ENCODE measurements around the gene PDE4D. TPM values are rescaled to one million over a fixed set of nuclear protein-coding genes. Genes with fewer than 3 reads are reported as not detected.

Gene PDE4D
- total RNA-seq, 1 experiment from 2014 or later, result 6.3 TPM

GRCh38 chr5:58986281-58986680 is 907.2 kb downstream of the PDE4D start:
- Histone ChIP-seq H3K27ac (no peak overlapping the region), H3K4me1 (replicated peaks) (no peaks in the 10 kb centered on the region), H3K36me3 (peaks cover 3% of the 10 kb centered on the region; the same call in 1 of the 2 replicates), H3K9me3 (replicated peaks) (no peaks in the 10 kb centered on the region), H3K4me3 (no peak overlapping the region), H3K27me3 (replicated peaks) (no peaks in the 10 kb centered on the region)
- no peak for DNase-seq (ENCODE audit: low read depth in 1 of 2, low spot score in 2 of 2)

DNA sequence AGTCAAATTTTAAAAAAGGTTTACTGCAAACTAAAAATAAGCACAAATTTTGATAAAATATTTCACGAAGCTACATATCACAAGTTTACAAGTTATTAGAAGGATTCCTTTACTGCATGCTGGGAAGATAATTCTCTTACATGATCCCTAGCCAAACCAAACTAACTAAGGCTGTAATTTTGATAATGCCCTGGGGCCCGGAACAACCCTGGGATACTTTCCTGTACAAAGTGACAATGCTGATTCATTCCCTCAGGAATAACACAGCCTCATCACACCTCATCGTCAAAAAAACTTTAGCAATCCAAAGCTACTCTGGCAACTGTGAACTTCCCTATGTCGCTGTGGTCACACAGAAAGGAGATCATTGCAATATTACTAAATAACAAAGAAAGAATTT is 907.8 kb downstream of the PDE4D start:
- no peaks in the 10 kb centered on the region for H3K27me3 ChIP-seq (replicated peaks)
- no peak overlapping the region for H3K27ac ChIP-seq
- H3K4me3 ChIP-seq, result no peak overlapping the region
- DNase-seq (ENCODE audit: low read depth in 1 of 2, low spot score in 2 of 2), result no peak
- H3K4me1 ChIP-seq (replicated peaks), result no peaks in the 10 kb centered on the region
- H3K36me3 ChIP-seq, result peaks cover 3% of the 10 kb centered on the region; the same call in 1 of the 2 replicates
- H3K9me3 ChIP-seq (replicated peaks), result no peaks in the 10 kb centered on the region

DNA sequence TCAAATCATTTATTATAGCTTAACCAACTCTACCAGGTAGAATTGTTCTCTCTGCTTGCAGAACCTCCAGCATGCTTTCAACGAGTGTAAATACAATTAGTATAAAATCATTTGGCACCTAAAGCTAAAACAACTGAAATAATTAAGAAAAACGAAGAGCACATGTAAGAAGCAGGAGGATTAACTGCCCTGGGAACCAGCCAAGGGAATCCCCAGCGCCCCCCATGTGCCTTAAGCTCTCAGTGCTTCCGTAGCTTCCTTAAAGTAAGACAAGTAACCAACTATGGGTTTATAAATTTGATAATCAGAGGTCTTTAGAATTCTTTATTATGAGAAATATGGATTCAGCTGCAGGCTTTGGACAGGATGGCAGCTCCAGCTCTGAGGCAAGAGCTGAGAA is 908.2 kb downstream of the PDE4D start:
- no peak overlapping the region for H3K27ac ChIP-seq
- H3K4me3 ChIP-seq, result no peak overlapping the region
- H3K36me3 ChIP-seq, result peaks cover 3% of the 10 kb centered on the region; the same call in 1 of the 2 replicates
- H3K27me3 ChIP-seq (replicated peaks), result no peaks in the 10 kb centered on the region
- no peak for DNase-seq (ENCODE audit: low read depth in 1 of 2, low spot score in 2 of 2)
- no peaks in the 10 kb centered on the region for H3K9me3 ChIP-seq (replicated peaks)
- H3K4me1 ChIP-seq (replicated peaks), result no peaks in the 10 kb centered on the region

GRCh38 chr5:58983526-58984452 is 909.7 kb downstream of the PDE4D start:
- H3K4me1 ChIP-seq (replicated peaks), result no peaks in the 10 kb centered on the region
- no peak for DNase-seq (ENCODE audit: low read depth in 1 of 2, low spot score in 2 of 2)
- no peak overlapping the region for H3K27ac ChIP-seq
- H3K27me3 ChIP-seq (replicated peaks), result no peaks in the 10 kb centered on the region
- no peaks in the 10 kb centered on the region for H3K9me3 ChIP-seq (replicated peaks)
- peaks cover 2% of the 10 kb centered on the region; the same call in 1 of the 2 replicates for H3K36me3 ChIP-seq
- H3K4me3 ChIP-seq, result no peak overlapping the region

GRCh38 chr5:58980890-58981289 is 912.6 kb downstream of the PDE4D start:
- DNase-seq (ENCODE audit: low read depth in 1 of 2, low spot score in 2 of 2), result no peak
- Histone ChIP-seq H3K27ac (no peak overlapping the region), H3K9me3 (replicated peaks) (no peaks in the 10 kb centered on the region), H3K4me3 (no peak overlapping the region), H3K36me3 (peaks cover 9% of the 10 kb centered on the region), H3K27me3 (replicated peaks) (no peaks in the 10 kb centered on the region), H3K4me1 (replicated peaks) (no peaks in the 10 kb centered on the region)

GRCh38 chr5:58979090-58979489 is 914.4 kb downstream of the PDE4D start:
- no peak overlapping the region for H3K27ac ChIP-seq
- no peak for DNase-seq (ENCODE audit: low read depth in 1 of 2, low spot score in 2 of 2)
- H3K36me3 ChIP-seq, result peaks cover 12% of the 10 kb centered on the region
- H3K9me3 ChIP-seq (replicated peaks), result no peaks in the 10 kb centered on the region
- H3K4me3 ChIP-seq, result no peak overlapping the region
- H3K27me3 ChIP-seq (replicated peaks), result no peaks in the 10 kb centered on the region
- H3K4me1 ChIP-seq (replicated peaks), result no peaks in the 10 kb centered on the region

GRCh38 chr5:58974601-58975000 is 918.9 kb downstream of the PDE4D start:
- Histone ChIP-seq H3K36me3 (peaks cover 14% of the 10 kb centered on the region), H3K9me3 (replicated peaks) (no peaks in the 10 kb centered on the region), H3K4me1 (replicated peaks) (no peaks in the 10 kb centered on the region), H3K27ac (no peak overlapping the region), H3K27me3 (replicated peaks) (no peaks in the 10 kb centered on the region), H3K4me3 (no peak overlapping the region)
- DNase-seq (ENCODE audit: low read depth in 1 of 2, low spot score in 2 of 2), result no peak

DNA sequence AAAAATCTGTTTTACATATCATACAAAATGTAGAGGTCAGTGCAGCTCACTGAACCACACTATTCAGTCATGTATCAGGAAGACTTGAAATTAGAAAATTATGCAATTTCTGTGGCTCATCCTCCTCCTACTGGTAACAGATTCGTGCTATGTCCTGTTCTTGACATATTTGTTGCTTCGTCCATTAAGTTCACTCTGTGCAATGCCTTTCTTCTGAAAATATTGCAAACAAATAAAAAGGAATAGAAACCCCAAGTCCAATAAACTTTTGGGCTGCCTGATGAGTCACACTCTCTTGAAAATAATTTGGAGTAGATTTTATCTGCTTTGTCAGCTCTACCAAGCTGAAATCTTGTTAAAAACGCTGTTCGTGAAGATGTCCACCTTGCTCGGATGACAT is 919.4 kb downstream of the PDE4D start:
- Histone ChIP-seq H3K4me3 (no peak overlapping the region), H3K27me3 (replicated peaks) (no peaks in the 10 kb centered on the region), H3K9me3 (replicated peaks) (no peaks in the 10 kb centered on the region), H3K36me3 (peaks cover 12% of the 10 kb centered on the region), H3K27ac (no peak overlapping the region), H3K4me1 (replicated peaks) (no peaks in the 10 kb centered on the region)
- no peak for DNase-seq (ENCODE audit: low read depth in 1 of 2, low spot score in 2 of 2)

DNA sequence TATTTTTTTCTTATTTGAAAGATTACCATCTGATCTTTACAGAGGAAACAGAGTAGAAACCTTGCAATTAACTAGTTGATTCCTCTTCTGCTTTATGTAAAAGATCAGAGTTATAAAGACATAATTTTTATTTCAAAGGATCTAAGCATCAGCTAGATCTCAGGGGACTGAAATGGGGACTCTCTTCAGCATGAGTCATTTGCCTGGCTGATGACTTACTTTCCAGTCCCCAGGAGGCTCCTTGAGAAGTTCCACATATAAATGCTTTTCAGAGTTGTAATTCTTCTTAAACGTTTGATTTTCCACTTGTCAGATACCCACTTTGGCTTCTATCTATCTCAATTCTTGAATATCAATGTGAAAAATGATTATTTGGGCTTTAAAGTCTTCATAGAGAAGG is 921.2 kb downstream of the PDE4D start:
- Histone ChIP-seq H3K4me3 (no peak overlapping the region), H3K27me3 (replicated peaks) (no peaks in the 10 kb centered on the region), H3K36me3 (peaks cover 12% of the 10 kb centered on the region), H3K27ac (no peak overlapping the region), H3K4me1 (replicated peaks) (no peaks in the 10 kb centered on the region), H3K9me3 (replicated peaks) (no peaks in the 10 kb centered on the region)
- DNase-seq (ENCODE audit: low read depth in 1 of 2, low spot score in 2 of 2), result no peak

GRCh38 chr5:58970766-58971165 is 922.8 kb downstream of the PDE4D start:
- no peaks in the 10 kb centered on the region for H3K9me3 ChIP-seq (replicated peaks)
- H3K4me1 ChIP-seq (replicated peaks), result no peaks in the 10 kb centered on the region

DNA sequence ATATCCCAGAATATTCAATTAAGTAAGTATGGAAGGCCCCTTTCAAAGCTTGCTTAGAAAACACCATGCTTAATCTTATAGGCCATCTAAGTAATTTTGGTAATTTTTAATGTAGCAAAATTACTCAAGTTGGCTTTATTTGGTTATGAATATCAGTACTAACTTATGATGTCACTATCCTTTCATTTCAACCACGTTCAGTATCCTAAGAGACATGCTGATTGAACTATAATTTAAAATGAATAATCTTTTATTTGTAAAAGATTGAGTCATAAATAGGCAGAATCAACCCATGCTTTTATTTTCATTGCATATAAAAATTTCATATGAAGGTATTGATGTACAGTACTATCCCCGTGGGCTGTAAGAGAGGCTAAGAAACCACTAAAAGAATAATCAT is 923.7 kb downstream of the PDE4D start:
- DNase-seq (ENCODE audit: low read depth in 1 of 2, low spot score in 2 of 2), result no peak
- no peak overlapping the region for H3K27ac ChIP-seq
- no peak overlapping the region for H3K4me3 ChIP-seq
- H3K27me3 ChIP-seq (replicated peaks), result no peaks in the 10 kb centered on the region
- H3K4me1 ChIP-seq (replicated peaks), result no peaks in the 10 kb centered on the region
- H3K36me3 ChIP-seq, result peaks cover 5% of the 10 kb centered on the region; the same call in 1 of the 2 replicates
- no peaks in the 10 kb centered on the region for H3K9me3 ChIP-seq (replicated peaks)

More at GRCh38 chr5:58970766-58971165, 922.8 kb downstream of the PDE4D start:
- no peak for DNase-seq (ENCODE audit: low read depth in 1 of 2, low spot score in 2 of 2)
- H3K27ac ChIP-seq, result no peak overlapping the region
- peaks cover 5% of the 10 kb centered on the region; the same call in 1 of the 2 replicates for H3K36me3 ChIP-seq
- no peak overlapping the region for H3K4me3 ChIP-seq
- H3K27me3 ChIP-seq (replicated peaks), result no peaks in the 10 kb centered on the region

- Histone ChIP-seq H3K4me1 (replicated peaks) (no peaks in the 10 kb centered on the region), H3K36me3 (peaks cover 4% of the 10 kb centered on the region; the same call in 1 of the 2 replicates), H3K27me3 (replicated peaks) (no peaks in the 10 kb centered on the region), H3K27ac (no peak overlapping the region), H3K9me3 (replicated peaks) (no peaks in the 10 kb centered on the region), H3K4me3 (no peak overlapping the region)
- no peak for DNase-seq (ENCODE audit: low read depth in 1 of 2, low spot score in 2 of 2)
These were observed 924.3 kb downstream of the PDE4D start for GRCh38 chr5:58969253-58969652.

- DNase-seq (ENCODE audit: low read depth in 1 of 2, low spot score in 2 of 2), result no peak
- H3K27ac ChIP-seq, result no peak overlapping the region
- no peaks in the 10 kb centered on the region for H3K36me3 ChIP-seq
- no peaks in the 10 kb centered on the region for H3K9me3 ChIP-seq (replicated peaks)
- no peak overlapping the region for H3K4me3 ChIP-seq
- no peaks in the 10 kb centered on the region for H3K4me1 ChIP-seq (replicated peaks)
- no peaks in the 10 kb centered on the region for H3K27me3 ChIP-seq (replicated peaks)
These were observed 925.2 kb downstream of the PDE4D start for GRCh38 chr5:58968350-58968749.

DNA sequence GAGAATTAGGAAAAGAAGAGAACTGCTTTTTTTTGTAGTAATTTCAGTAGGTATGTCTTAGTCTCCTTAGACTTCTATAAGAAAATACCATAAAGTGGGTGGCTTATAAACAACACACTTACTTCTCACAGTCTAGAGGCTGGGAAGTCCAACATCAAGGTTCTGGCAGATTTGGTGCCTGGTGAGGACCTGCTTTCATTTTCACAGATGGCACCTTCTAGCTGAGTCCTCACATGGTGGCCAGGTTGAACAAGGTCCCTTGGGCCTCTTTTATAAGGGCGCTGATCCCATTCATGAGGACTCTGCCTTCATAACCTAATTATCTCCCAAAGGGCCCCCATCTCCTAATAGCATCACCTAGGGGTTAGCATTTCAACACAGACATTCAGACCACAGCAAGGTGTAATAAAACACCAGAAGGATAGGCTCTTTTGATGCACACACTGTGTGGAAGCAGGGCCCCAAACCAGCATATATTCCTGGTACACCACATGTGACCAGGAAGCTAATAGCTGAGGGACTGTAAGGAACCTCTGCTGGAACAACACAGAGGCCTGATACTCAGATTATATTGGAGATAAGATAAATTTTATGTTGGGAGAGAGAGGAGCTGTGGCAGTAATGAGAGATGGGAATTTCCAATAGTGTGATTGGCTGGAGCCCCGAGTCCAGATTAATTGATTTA is 925.8 kb downstream of the PDE4D start:
- no peak for DNase-seq (ENCODE audit: low read depth in 1 of 2, low spot score in 2 of 2)
- Histone ChIP-seq H3K4me1 (replicated peaks) (no peaks in the 10 kb centered on the region), H3K27me3 (replicated peaks) (no peaks in the 10 kb centered on the region), H3K27ac (no peak overlapping the region), H3K36me3 (no peaks in the 10 kb centered on the region), H3K4me3 (no peak overlapping the region), H3K9me3 (replicated peaks) (no peaks in the 10 kb centered on the region)

Data from SJSA1 (cell line).